Brain microvascular endothelial cell (primary cell): ENCODE measurements around the gene NOD2.

ENCODE experiments used
- DNase-seq: peaks from one replicate; pipeline ENCODE4 v3.0.0-alpha.2; 2020
- H3K27ac ChIP-seq: fragments of 250-450 bp; sonication (Bioruptor Pico); 2 replicates; pipeline ENCODE4 v1.5.1; 2020; ENCODE audit warnings: mild to moderate bottlenecking, moderate library complexity
- H3K27me3 ChIP-seq: fragments of 250-450 bp; sonication (Bioruptor Pico); replicated peaks from 2 replicates; pipeline ENCODE4 v1.5.1; 2020; ENCODE audit warnings: mild to moderate bottlenecking
- H3K36me3 ChIP-seq: fragments of 250-450 bp; sonication (Bioruptor Pico); replicated peaks from 2 replicates; pipeline ENCODE4 v1.5.1; 2020; ENCODE audit warnings: mild to moderate bottlenecking
- H3K4me3 ChIP-seq: 2 replicates; pipeline ENCODE4 v1.5.1; 2011; ENCODE audit warnings: low read depth, mild to moderate bottlenecking, control low read depth, low read length, moderate library complexity
- in situ Hi-C: cut with HindIII; loops from 2 replicates; pipeline ENCODE4 v1.10.0; 2017; ENCODE audit warnings: low sequenced_read_pairs, low pct_ligation_motif_present
- TF ChIP-seq, protein P1 (sequence below): IDR thresholded peaks from 2 replicates; pipeline ENCODE4 v1.5.1; 2011; ENCODE audit warnings: low read depth, mild to moderate bottlenecking, moderate library complexity, low read length, control low read depth, inconsistent platforms; ENCODE audit errors: missing control alignments

The NOD2 gene

GRCh38 chr16:50667497-50668367, 25.7 kb upstream of the NOD2 start:
- no peak overlapping the region for H3K4me3 ChIP-seq
- no peaks in the 10 kb centered on the region for H3K36me3 ChIP-seq
- no peaks in the 10 kb centered on the region for H3K27me3 ChIP-seq
- in situ Hi-C loops, result no loop called here
- TF ChIP-seq, protein P1, sequence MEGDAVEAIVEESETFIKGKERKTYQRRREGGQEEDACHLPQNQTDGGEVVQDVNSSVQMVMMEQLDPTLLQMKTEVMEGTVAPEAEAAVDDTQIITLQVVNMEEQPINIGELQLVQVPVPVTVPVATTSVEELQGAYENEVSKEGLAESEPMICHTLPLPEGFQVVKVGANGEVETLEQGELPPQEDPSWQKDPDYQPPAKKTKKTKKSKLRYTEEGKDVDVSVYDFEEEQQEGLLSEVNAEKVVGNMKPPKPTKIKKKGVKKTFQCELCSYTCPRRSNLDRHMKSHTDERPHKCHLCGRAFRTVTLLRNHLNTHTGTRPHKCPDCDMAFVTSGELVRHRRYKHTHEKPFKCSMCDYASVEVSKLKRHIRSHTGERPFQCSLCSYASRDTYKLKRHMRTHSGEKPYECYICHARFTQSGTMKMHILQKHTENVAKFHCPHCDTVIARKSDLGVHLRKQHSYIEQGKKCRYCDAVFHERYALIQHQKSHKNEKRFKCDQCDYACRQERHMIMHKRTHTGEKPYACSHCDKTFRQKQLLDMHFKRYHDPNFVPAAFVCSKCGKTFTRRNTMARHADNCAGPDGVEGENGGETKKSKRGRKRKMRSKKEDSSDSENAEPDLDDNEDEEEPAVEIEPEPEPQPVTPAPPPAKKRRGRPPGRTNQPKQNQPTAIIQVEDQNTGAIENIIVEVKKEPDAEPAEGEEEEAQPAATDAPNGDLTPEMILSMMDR, result no peak
- no peak for DNase-seq
- no peak overlapping the region for H3K27ac ChIP-seq

DNA sequence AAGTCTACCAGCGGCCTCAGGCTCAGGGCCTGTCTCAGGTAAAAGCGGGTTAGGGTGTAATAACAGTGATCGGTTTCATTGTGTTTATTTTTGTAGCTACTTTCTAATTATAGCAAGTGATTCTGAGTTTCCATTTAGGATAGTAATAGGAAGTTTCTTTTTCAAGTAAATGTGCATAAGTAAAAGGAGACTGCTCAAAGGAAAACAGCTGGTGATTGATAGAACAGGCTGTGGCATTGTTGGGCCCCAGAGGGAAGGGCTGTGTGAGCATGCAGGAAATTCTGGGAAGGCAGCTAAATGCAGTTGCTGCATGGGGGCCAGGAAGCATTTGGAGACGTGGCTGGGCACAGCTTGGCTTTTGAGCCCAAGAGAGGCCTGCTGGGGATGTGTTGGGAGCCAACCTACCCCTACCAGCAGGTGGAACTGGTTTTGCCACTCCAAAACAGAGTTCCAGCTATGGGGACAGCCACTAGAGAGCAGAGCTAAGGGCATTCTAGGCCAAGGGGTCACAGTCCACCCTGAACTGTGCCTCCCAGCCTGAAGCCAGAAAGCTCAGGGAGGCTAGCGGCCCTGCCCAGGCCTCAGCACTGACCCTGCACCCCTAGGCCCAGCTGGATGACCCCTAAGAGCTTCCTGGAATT, 24.9 kb upstream of the NOD2 start:
- DNase-seq, result no peak
- Histone ChIP-seq H3K36me3 (no peaks in the 10 kb centered on the region), H3K27me3 (no peaks in the 10 kb centered on the region), H3K27ac (no peak overlapping the region), H3K4me3 (no peak overlapping the region)
- in situ Hi-C loops, result no loop called here
- TF ChIP-seq, protein P1, result no peak

GRCh38 chr16:50669741-50670140, 23.7 kb upstream of the NOD2 start:
- Histone ChIP-seq H3K4me3 (no peak overlapping the region), H3K36me3 (no peaks in the 10 kb centered on the region), H3K27ac (no peak overlapping the region), H3K27me3 (no peaks in the 10 kb centered on the region)
- TF ChIP-seq, protein P1, result no peak
- no peak for DNase-seq
- in situ Hi-C loops, result no loop called here

DNA sequence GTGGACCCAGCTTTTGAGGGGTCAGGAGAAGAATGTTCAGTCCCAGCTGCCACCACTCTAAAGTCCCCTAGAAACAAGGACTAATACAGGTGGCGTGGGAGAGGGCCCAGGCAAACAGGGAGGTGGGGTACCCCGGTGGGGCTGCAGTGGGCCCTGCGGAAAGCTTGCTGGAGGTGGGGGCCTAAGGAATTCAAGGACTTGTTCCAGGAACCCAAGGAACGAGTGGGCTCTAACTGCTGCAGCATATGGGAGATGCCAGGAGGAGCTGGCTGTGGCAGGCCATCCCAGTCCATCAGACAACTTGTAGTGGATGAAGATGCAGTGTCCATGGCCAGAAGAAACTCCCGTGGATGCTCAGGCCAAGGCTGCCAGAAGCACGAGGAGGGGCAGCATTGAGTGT, 22.9 kb upstream of the NOD2 start:
- Histone ChIP-seq H3K27ac (no peak overlapping the region), H3K27me3 (no peaks in the 10 kb centered on the region), H3K36me3 (no peaks in the 10 kb centered on the region), H3K4me3 (no peak overlapping the region)
- DNase-seq, result no peak
- TF ChIP-seq, protein P1, result no peak
- in situ Hi-C loops, result no loop called here

GRCh38 chr16:50671644-50672260, 21.7 kb upstream of the NOD2 start:
- no peak overlapping the region for H3K4me3 ChIP-seq
- H3K27me3 ChIP-seq, result no peaks in the 10 kb centered on the region
- H3K36me3 ChIP-seq, result no peaks in the 10 kb centered on the region
- TF ChIP-seq, protein P1, result peak; percentile 75
- in situ Hi-C loops, result no loop called here
- peak; percentile 47 for DNase-seq
- H3K27ac ChIP-seq, result no peak overlapping the region
